ENCODE measurements around the gene MFSD1.

DNA sequence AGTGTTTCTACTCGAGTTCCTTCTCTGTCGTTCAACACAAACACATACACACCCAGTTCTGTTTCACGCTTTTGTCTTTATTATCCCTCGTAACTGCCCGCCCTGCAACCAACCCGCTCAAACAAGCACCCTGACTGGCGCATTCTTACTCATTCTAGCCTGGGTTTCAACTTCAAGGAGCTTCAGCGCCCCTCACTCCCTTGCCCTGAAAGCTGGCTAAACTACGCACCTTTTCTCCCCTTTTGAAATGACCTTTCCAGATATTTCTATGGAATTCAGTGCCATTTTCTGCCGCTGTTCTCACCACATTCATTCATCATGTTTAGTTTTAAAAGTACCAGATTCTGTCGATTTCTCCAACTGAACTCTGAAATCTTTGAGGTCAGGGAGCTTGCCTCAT, 653 bp upstream of the MFSD1 start:
- TF ChIP-seq YY1 (IDR thresholded peaks at IDR 0.05; ENCODE audit: insufficient read depth, insufficient read length) (no peak), ZNF274 (IDR thresholded peaks at IDR 0.05; ENCODE audit: low read depth, low read length) (no peak), SUZ12 (IDR thresholded peaks at IDR 0.05; ENCODE audit: extremely low read depth, insufficient read depth, insufficient read length) (no peak)

Data from NT2/D1 (cell line).